NCI-H187 (cell line): Measurements from ENCODE around the gene STK40.

Experiments used
- DNase-seq, 2 experiments: peaks; one replicate each; lab custom pipeline; 2025; lab: John Stamatoyannopoulos, UW

Gene STK40

GRCh38 chr1:36343651-36344394, 41.9 kb downstream of the STK40 start:
- no peak for DNase-seq

GRCh38 chr1:36342426-36343185, 43.1 kb downstream of the STK40 start:
- DNase-seq = no peak

GRCh38 chr1:36341626-36342320, 44.0 kb downstream of the STK40 start:
- DNase-seq = no peak

- no peak for DNase-seq
Observed at GRCh38 chr1:36339615-36340014, 46.1 kb downstream of the STK40 start.

- no peak for DNase-seq
Observed at GRCh38 chr1:36339215-36339614, 46.5 kb downstream of the STK40 start.

- no peak for DNase-seq
Observed at GRCh38 chr1:36337830-36338229, 47.9 kb downstream of the STK40 start.

GRCh38 chr1:36330940-36331339, 54.8 kb downstream of the STK40 start:
- DNase-seq = no peak

GRCh38 chr1:36329817-36330216, 55.9 kb downstream of the STK40 start:
- DNase-seq = no peak

- DNase-seq = no peak
Observed at GRCh38 chr1:36328713-36329112, 57.0 kb downstream of the STK40 start.

GRCh38 chr1:36328088-36328480, 57.6 kb downstream of the STK40 start:
- DNase-seq = no peak

GRCh38 chr1:36327421-36328087, 58.2 kb downstream of the STK40 start:
- DNase-seq = no peak

GRCh38 chr1:36326499-36326898, 59.2 kb downstream of the STK40 start:
- DNase-seq = no peak

- no peak for DNase-seq
Observed at GRCh38 chr1:36324353-36324703, 61.4 kb downstream of the STK40 start.

GRCh38 chr1:36323636-36324352, 61.9 kb downstream of the STK40 start, which contains the start of gene EVA1B:
TSS of gene EVA1B (minus strand) at chr1:36323645. CDS start at chr1:36323037, 608 bp downstream.
- DNase-seq = no peak

GRCh38 chr1:36322786-36323635, 62.7 kb downstream of the STK40 start:
- DNase-seq = no peak

- DNase-seq = no peak
Observed at GRCh38 chr1:36322041-36322785, 63.5 kb downstream of the STK40 start.

- DNase-seq = no peak
Observed at GRCh38 chr1:36321119-36321951, 64.4 kb downstream of the STK40 start.

GRCh38 chr1:36320767-36321118, 65.0 kb downstream of the STK40 start:
- DNase-seq = no peak

GRCh38 chr1:36320291-36320761, 65.4 kb downstream of the STK40 start:
- no peak for DNase-seq
